Fibroblast of mammary gland (primary cell): ENCODE data around the gene RNF34.

ENCODE experiments used
- DNase-seq: peaks from one replicate; pipeline ENCODE4 v3.0.0-alpha.2; 2010; ENCODE audit warnings: low read depth
- H3K4me3 ChIP-seq: 2 replicates; pipeline ENCODE4 v1.5.1; 2011; ENCODE audit warnings: low read depth, mild to moderate bottlenecking, low read length, moderate library complexity; ENCODE audit not compliant: control insufficient read depth
- CTCF ChIP-seq: conservative IDR thresholded peaks from 2 replicates; pipeline ENCODE4 v1.5.1; 2011; ENCODE audit warnings: low read depth, low read length, inconsistent platforms; ENCODE audit not compliant: control insufficient read depth, insufficient read depth

The RNF34 gene

GRCh38 chr12:121470751-121471150, 70.8 kb downstream of the RNF34 start:
- DNase-seq = no peak
- H3K4me3 ChIP-seq = no peak overlapping the region
- TF ChIP-seq CTCF = no peak

- no peak for TF ChIP-seq CTCF
Measured at GRCh38 chr12:121472150-121472905, 72.4 kb downstream of the RNF34 start.

More at GRCh38 chr12:121472150-121472905, 72.4 kb downstream of the RNF34 start:
- no peak for DNase-seq
- H3K4me3 ChIP-seq = no peak overlapping the region
